22Rv1 (cell line): ENCODE results near the gene RMDN3.

Experiments
- ZFX ChIP-seq: fragments of 450-650 bp; IDR thresholded peaks from 2 replicates; pipeline ENCODE4 v1.6.1; 2017; ENCODE audit warnings: antibody characterized with exemption, borderline replicate concordance
- TF ChIP-seq, protein P1 (sequence below): fragments of 450-650 bp; IDR thresholded peaks from 2 replicates; pipeline ENCODE4 v1.5.1; 2017; ENCODE audit warnings: mild to moderate bottlenecking

GRCh38 chr15:40789119-40789518, 34.1 kb upstream of the RMDN3 start:
- TF ChIP-seq, protein P1, sequence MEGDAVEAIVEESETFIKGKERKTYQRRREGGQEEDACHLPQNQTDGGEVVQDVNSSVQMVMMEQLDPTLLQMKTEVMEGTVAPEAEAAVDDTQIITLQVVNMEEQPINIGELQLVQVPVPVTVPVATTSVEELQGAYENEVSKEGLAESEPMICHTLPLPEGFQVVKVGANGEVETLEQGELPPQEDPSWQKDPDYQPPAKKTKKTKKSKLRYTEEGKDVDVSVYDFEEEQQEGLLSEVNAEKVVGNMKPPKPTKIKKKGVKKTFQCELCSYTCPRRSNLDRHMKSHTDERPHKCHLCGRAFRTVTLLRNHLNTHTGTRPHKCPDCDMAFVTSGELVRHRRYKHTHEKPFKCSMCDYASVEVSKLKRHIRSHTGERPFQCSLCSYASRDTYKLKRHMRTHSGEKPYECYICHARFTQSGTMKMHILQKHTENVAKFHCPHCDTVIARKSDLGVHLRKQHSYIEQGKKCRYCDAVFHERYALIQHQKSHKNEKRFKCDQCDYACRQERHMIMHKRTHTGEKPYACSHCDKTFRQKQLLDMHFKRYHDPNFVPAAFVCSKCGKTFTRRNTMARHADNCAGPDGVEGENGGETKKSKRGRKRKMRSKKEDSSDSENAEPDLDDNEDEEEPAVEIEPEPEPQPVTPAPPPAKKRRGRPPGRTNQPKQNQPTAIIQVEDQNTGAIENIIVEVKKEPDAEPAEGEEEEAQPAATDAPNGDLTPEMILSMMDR = no peak
- no peak for TF ChIP-seq ZFX
